Naive thymus-derived CD8-positive, alpha-beta T cell (primary cell): Measurements from ENCODE around the gene MRM3. TPM values are rescaled to one million over a fixed set of nuclear protein-coding genes. Genes with fewer than 3 reads are reported as not detected.
"Not testable (repeated sequence)": the region's sequence is repeated elsewhere in the genome, so short reads cannot be mapped to it uniquely, and the experiment has no call there.

Experiments
- ATAC-seq, 2 donors: fragments of 150-1000 bp; cut with Tn5 transposase in 1 of 2; sonication (Bioruptor Pico), chemical (Tn5 transposase) in 1 of 2; 1 replicate in 1 of 2; 2 replicates in 1 of 2; pipeline ENCODE4 v1.10.0; 2021; ENCODE audit warnings: mild to moderate bottlenecking in 2 of 2, moderate library complexity in 2 of 2
- POLR2A ChIA-PET: fragments of 350-600 bp; sonication (Branson Sonifier 250); formaldehyde crosslinking; loops from one replicate; lab custom pipeline; 2021; ENCODE audit warnings: antibody characterized with exemption; lab: Charles Lee
- DNase-seq, 10 donors: peaks; one replicate each; pipeline versions ENCODE4 v3.0.0 to v3.0.0-alpha.2; 2020 to 2022
- H3K27ac Mint-ChIP-seq, 10 donors: one replicate each; pipeline ENCODE4 v1.8.0; 2020 to 2022; ENCODE audit warnings: mild to moderate bottlenecking in 10 of 10, mixed read lengths in 10 of 10, moderate library complexity in 4 of 10, inconsistent platforms in 1 of 10
- H3K27me3 Mint-ChIP-seq, 5 donors: one replicate each; pipeline ENCODE4 v1.8.0; 2021 to 2022; ENCODE audit warnings: mixed read lengths in 5 of 5
- H3K36me3 Mint-ChIP-seq, 3 donors: one replicate each; pipeline ENCODE4 v1.8.0; 2020 to 2022; ENCODE audit warnings: mixed read lengths in 3 of 3, mild to moderate bottlenecking in 2 of 3, inconsistent platforms in 1 of 3
- H3K4me1 Mint-ChIP-seq, 4 donors: one replicate each; pipeline ENCODE4 v1.8.0; 2021 to 2022; ENCODE audit warnings: mixed read lengths in 4 of 4
- H3K4me3 Mint-ChIP-seq, 10 donors: one replicate each; pipeline ENCODE4 v1.8.0; 2020 to 2022; ENCODE audit warnings: mild to moderate bottlenecking in 10 of 10, mixed read lengths in 10 of 10, moderate library complexity in 6 of 10, inconsistent platforms in 1 of 10
- H3K9me3 Mint-ChIP-seq, 9 donors: one replicate each; pipeline ENCODE4 v1.8.0; 2020 to 2022; ENCODE audit warnings: mixed read lengths in 9 of 9, mild to moderate bottlenecking in 3 of 9, inconsistent platforms in 1 of 9, moderate library complexity in 1 of 9
- polyA plus RNA-seq, 3 donors: library from polyadenylated mRNA; unstranded; fragments of 300-500 nt; fragmentation: Illumina TruSeq; gene quantifications; one replicate each; pipeline ENCODE4 v1.2.3, GENCODE V29; 2021
- total RNA-seq, 8 experiments: library from RNA in 2 of 8; stranded (reverse) in 2 of 8; gene quantifications; one replicate each; pipeline ENCODE4 v1.2.3 and lab custom pipeline; 2021 to 2026

Gene MRM3
- total and polyA plus RNA-seq, 5 experiments from 2014 or later: 23.7 to 27.2 (median 26.2) TPM

- peaks cover 0 to 59% (median 8%) of the 10 kb centered on the region in 3 donors for H3K36me3 Mint-ChIP-seq
- peaks cover 28 to 43% (median 34%) of the 10 kb centered on the region in 4 donors for H3K4me1 Mint-ChIP-seq
- ATAC-seq: no peak
- no peak for DNase-seq
- peak overlapping the region in 1 of 10 donors; percentile 18 for H3K27ac Mint-ChIP-seq
- no peak overlapping the region for H3K4me3 Mint-ChIP-seq
- no peaks in the 10 kb centered on the region for H3K9me3 Mint-ChIP-seq
- POLR2A ChIA-PET: no interaction called here
- no peaks in the 10 kb centered on the region for H3K27me3 Mint-ChIP-seq
Observed at GRCh38 chr17:746783-747629, 35.1 kb upstream of the MRM3 start.

GRCh38 chr17:748604-749003 lies 33.5 kb upstream of the MRM3 start:
- POLR2A ChIA-PET: interaction anchor here (0.5 kb wide), 1 partner anchor 33 kb away, joined by 5 read pairs; no protein-coding TSS in a partner anchor
- not testable (repeated sequence) for H3K9me3 Mint-ChIP-seq, ATAC-seq, DNase-seq, H3K27me3 Mint-ChIP-seq
- Mint-ChIP-seq H3K4me3 (peak overlapping the region in 1 of 10 donors; percentile 24), H3K36me3 (peaks cover 0 to 43% (median 8%) of the 10 kb centered on the region in 3 donors), H3K4me1 (peaks cover 33 to 45% (median 38%) of the 10 kb centered on the region in 4 donors), H3K27ac (peak overlapping the region in 3 of 10 donors; percentile 38 to 57 (median 42))

GRCh38 chr17:749359-749758 lies 32.8 kb upstream of the MRM3 start:
- peak overlapping the region in 3 of 10 donors; percentile 41 to 74 (median 68) for H3K27ac Mint-ChIP-seq
- H3K4me3 Mint-ChIP-seq: peak overlapping the region in 8 of 10 donors; percentile 15 to 95 (median 70)
- peaks cover 33 to 45% (median 38%) of the 10 kb centered on the region in 4 donors for H3K4me1 Mint-ChIP-seq
- peaks cover 0 to 36% (median 5%) of the 10 kb centered on the region in 3 donors for H3K36me3 Mint-ChIP-seq
- not testable (repeated sequence) for H3K9me3 Mint-ChIP-seq, H3K27me3 Mint-ChIP-seq, ATAC-seq
- POLR2A ChIA-PET: interaction anchor here (0.5 kb wide), 1 partner anchor 634 kb away, joined by 4 read pairs; no protein-coding TSS in a partner anchor
- peak in 1 of 10 donors; percentile 23 for DNase-seq

DNA sequence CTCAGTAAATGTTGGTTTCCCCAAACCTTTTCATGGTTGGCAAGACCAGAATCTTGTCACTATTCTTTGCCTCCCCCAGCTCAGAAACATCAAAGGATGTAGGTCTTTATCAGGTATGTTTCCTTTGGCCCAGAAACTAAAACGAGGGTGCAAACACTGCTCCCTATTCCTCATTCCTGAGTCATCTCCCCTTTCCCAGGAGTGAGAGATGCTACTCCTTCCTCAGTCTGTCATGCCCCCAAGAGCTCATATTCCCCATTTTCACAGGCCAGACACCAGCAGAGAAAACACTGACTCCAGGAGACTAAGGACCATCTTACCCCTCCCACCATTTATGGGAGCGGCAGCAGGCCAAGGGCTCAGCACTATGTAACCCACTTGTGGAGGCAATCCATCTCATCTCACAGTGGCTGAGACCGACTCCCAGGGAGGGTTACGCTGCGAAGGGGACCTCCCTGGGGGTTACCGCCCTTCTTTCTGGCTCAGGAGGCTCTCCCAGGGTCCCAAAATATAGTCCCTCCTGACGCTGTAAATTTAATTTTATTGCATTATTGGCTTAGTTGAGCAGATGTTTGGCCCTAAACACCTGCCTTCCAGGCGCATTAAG lies 31.6 kb upstream of the MRM3 start:
- ATAC-seq (no peak), DNase-seq (no peak)
- peaks cover 33 to 45% (median 37%) of the 10 kb centered on the region in 4 donors for H3K4me1 Mint-ChIP-seq
- H3K9me3 Mint-ChIP-seq: no peaks in the 10 kb centered on the region
- POLR2A ChIA-PET: interaction anchor here (0.9 to 4.2 kb wide), 6 partner anchors 13 to 246 kb away, joined by 3 to 27 read pairs (median 8); partner anchors contain the start of genes GLOD4, MRM3, TIMM22 and VPS53
- no peaks in the 10 kb centered on the region for H3K27me3 Mint-ChIP-seq
- peak overlapping the region; percentile 92 to 98 (median 96) for H3K4me3 Mint-ChIP-seq
- H3K36me3 Mint-ChIP-seq: peaks cover 0 to 25% (median 3%) of the 10 kb centered on the region in 3 donors
- peak overlapping the region; percentile 41 to 98 (median 96) for H3K27ac Mint-ChIP-seq

DNA sequence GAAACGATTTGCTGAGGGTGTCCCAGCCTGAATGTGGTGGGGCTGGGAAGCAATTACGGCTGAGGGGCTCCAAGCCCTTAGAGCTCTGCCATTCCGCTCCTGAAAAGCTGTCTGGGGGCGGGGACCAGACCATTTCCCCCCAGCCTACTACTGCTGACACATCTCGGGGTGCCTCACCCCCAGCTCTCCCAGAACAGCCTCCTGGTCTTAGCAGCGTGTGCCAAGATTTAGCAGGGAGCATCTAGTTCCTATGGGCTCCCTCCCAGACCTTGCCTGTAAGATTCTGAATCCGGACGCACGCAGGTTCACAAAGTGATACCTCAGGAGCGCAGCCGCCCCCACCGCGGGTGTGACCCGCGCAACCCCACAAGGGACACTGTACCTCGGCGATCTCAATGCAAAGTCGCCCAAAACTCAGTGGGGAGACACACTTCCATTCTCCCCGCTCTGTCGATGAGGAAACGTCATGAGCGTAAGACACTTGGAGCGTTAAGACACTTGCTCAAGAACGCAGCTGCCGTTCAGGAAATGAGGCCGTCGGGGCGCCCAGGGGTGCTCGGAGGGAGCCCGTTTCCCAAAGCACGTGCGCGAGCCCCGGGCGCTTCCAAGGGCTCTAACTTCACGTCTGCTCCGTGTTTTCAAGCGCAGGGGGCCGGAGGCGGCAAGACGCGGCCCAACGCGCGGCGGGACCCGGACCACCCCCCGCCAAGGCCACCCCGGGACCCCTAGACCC lies 30.7 kb upstream of the MRM3 start:
- peak; percentile 47 to 58 for ATAC-seq
- peak overlapping the region; percentile 93 to 98 (median 96) for H3K27ac Mint-ChIP-seq

GRCh38 chr17:752002-752619 lies 30.0 kb upstream of the MRM3 start, which contains the start of gene GEMIN4:
Gene GEMIN4 (minus strand): TSS chr17:752264. CDS start chr17:752142, 122 bp downstream.
- H3K36me3 Mint-ChIP-seq: peaks cover 0 to 24% (median 5%) of the 10 kb centered on the region in 3 donors
- peak within 1 kb of the TSS; percentile 93 to 98 (median 97) for H3K27ac Mint-ChIP-seq
- peaks cover 33 to 45% (median 37%) of the 10 kb centered on the region in 4 donors for H3K4me1 Mint-ChIP-seq
- DNase-seq: peak; percentile 92 to 100 (median 98)
- peak; percentile 83 to 84 for ATAC-seq
- POLR2A ChIA-PET: interaction anchor here (0.5 to 4.2 kb wide), 9 partner anchors 12 to 340 kb away, joined by 3 to 27 read pairs (median 6); partner anchors contain the start of genes GLOD4, MRM3, TIMM22 and VPS53
- H3K4me3 Mint-ChIP-seq: peak within 1 kb of the TSS; percentile 92 to 98 (median 96)
- H3K9me3 Mint-ChIP-seq: no peaks in the 10 kb centered on the region
- no peaks in the 10 kb centered on the region for H3K27me3 Mint-ChIP-seq

More for the DNA sequence above, 30.7 kb upstream of the MRM3 start:
- no peaks in the 10 kb centered on the region for H3K27me3 Mint-ChIP-seq
- POLR2A ChIA-PET: interaction anchor here (0.7 to 4.2 kb wide), 7 partner anchors 18 to 245 kb away, joined by 3 to 27 read pairs (median 8); partner anchors contain the start of genes GLOD4, MRM3, TIMM22 and VPS53
- H3K4me1 Mint-ChIP-seq: peaks cover 33 to 45% (median 37%) of the 10 kb centered on the region in 4 donors
- DNase-seq: peak in 9 of 10 donors; percentile 30 to 74 (median 47)
- H3K4me3 Mint-ChIP-seq: peak overlapping the region; percentile 92 to 98 (median 96)
- H3K36me3 Mint-ChIP-seq: peaks cover 0 to 23% (median 3%) of the 10 kb centered on the region in 3 donors
- no peaks in the 10 kb centered on the region for H3K9me3 Mint-ChIP-seq

DNA sequence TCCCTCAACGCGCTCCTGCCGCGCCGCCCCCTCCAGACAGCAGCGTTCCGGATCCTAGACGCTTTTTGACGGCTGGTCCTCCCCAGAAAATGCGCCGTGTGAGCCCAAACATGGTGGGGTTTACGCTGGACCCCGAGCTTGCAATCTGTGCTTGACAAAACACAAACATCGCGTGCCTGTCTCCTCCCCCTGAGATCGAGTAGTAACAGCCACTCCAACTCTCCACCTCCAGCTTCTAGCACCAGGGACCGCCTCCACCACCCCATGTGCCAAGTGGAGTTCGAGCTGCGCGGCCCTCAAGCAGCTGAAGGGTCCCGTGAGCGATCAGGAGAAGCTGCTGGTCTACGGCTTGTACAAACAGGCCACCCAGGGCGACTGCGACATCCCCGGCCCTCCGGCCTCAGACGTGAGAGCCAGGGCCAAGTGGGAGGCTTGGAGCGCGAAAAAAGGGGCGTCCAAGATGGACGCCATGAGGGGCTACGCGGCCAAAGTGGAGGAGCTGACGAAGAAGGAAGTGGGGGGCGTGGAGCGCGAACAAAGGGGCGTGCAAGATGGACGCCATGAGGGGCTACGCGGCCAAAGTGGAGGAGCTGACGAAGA lies 29.4 kb upstream of the MRM3 start:
- no peaks in the 10 kb centered on the region for H3K27me3 Mint-ChIP-seq
- peak overlapping the region; percentile 93 to 98 (median 96) for H3K27ac Mint-ChIP-seq
- POLR2A ChIA-PET: interaction anchor here (0.5 to 4.2 kb wide), 9 partner anchors 13 to 340 kb away, joined by 3 to 27 read pairs (median 6); partner anchors contain the start of genes GLOD4, MRM3, TIMM22 and VPS53
- H3K4me1 Mint-ChIP-seq: peaks cover 33 to 44% (median 37%) of the 10 kb centered on the region in 4 donors
- DNase-seq: peak in 2 of 10 donors; percentile 18 to 26
- H3K4me3 Mint-ChIP-seq: peak overlapping the region; percentile 92 to 98 (median 95)
- peaks cover 0 to 20% (median 5%) of the 10 kb centered on the region in 3 donors for H3K36me3 Mint-ChIP-seq
- no peaks in the 10 kb centered on the region for H3K9me3 Mint-ChIP-seq
- peak; percentile 25 to 34 for ATAC-seq

GRCh38 chr17:753418-753817 lies 28.7 kb upstream of the MRM3 start:
- Mint-ChIP-seq H3K36me3 (peaks cover 0 to 19% (median 5%) of the 10 kb centered on the region in 3 donors), H3K27ac (peak overlapping the region in 9 of 10 donors; percentile 6 to 91 (median 74)), H3K9me3 (no peaks in the 10 kb centered on the region), H3K4me3 (peak overlapping the region; percentile 44 to 81 (median 61)), H3K27me3 (no peaks in the 10 kb centered on the region), H3K4me1 (peaks cover 28 to 37% (median 33%) of the 10 kb centered on the region in 4 donors)
- DNase-seq (no peak), ATAC-seq (no peak)
- POLR2A ChIA-PET: interaction anchor here (1.5 to 4.2 kb wide), 2 partner anchors 29 to 39 kb away, joined by 15 to 27 read pairs; partner anchors contain the start of genes GLOD4, MRM3 and VPS53

DNA sequence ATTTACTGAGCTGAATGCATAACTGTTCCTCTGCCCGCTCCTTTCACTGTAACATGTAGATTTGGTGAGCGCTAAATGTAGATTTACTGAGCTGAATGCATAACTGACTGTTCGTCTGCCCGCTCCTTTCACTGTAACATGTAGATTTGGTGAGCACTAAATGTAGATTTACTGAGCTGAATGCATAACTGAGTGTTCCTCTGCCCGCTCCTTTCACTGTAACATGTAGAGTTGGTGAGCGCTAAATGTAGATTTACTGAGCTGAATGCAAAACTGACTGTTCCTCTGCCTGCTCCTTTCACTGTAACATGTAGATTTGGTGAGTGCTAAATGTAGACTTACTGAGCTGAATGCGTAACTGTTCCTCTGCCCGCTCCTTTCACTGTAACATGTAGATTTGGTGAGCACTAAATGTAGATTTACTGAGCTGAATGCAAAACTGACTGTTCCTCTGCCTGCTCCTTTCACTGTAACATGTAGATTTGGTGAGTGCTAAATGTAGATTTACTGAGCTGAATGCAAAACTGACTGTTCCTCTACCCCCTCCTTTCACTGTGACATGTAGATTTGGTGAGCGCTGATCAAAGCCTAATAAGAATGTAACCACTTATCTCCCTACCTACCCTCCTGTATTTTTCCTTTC lies 26.7 kb upstream of the MRM3 start:
- POLR2A ChIA-PET, H3K4me3 Mint-ChIP-seq, ATAC-seq: not testable (repeated sequence)

DNA sequence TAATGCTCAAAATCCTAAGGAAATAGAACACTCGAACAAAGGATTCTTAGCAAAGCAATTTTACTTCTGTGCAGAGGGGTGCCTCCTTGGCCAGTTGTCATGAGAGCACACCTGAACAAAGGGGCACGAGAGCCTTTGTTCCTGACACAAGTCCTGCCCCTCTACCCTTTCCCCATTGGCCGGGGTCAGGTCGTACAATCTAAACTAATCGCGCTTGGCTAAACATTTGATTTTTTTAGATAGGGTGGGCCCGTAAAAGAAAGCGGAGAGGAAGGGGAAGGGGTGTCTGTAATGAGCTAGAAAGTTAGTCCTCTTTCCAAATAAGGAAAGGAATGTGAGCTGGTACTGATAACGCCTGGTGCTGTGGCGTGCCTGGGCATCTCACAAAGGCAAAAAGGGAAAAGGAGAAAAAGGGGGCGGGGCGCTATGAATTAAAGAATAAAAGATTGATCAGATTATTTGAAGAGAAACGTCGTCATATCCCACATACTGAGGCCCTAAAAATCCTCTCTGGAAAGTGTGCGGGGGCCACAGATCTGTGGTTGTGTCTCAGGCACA lies 26.1 kb upstream of the MRM3 start:
- H3K4me1 Mint-ChIP-seq: peaks cover 11 to 14% (median 12%) of the 10 kb centered on the region in 4 donors
- DNase-seq, POLR2A ChIA-PET, ATAC-seq, H3K4me3 Mint-ChIP-seq, H3K9me3 Mint-ChIP-seq, H3K27me3 Mint-ChIP-seq: not testable (repeated sequence)
- peaks cover 0 to 41% (median 6%) of the 10 kb centered on the region in 3 donors for H3K36me3 Mint-ChIP-seq
- peak overlapping the region in 5 of 10 donors; percentile 13 to 66 (median 30) for H3K27ac Mint-ChIP-seq

More for the DNA sequence above, 26.7 kb upstream of the MRM3 start:
- Mint-ChIP-seq H3K36me3 (peaks cover 0 to 36% (median 6%) of the 10 kb centered on the region in 3 donors), H3K4me1 (peaks cover 16 to 20% (median 19%) of the 10 kb centered on the region in 4 donors), H3K27ac (peak overlapping the region in 3 of 10 donors; percentile 30 to 66 (median 46))
- not testable (repeated sequence) for DNase-seq, H3K27me3 Mint-ChIP-seq, H3K9me3 Mint-ChIP-seq
